Measurements from ENCODE around the gene DCDC1.

The DCDC1 gene

DNA sequence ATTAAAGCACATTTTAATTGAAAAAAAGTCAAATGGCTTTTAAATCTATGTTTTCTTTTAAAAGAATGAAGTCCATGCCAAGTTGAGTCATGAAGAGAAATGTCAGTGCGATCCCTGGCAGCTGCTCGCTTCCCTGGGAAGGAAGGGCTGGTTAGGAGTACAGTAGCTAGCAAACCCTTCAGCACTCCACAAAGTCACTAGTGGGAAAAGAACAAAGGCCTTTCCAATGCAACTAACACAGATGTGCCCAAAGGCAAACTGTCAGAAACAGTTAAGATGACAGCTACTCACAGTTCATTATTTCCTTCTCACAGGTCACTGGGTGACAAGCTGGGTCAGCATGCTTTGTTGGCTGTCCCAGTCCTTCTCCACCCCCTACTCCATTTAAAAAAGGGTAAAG lies 308.7 kb downstream of the DCDC1 start:
- TF ChIP-seq, protein P1, sequence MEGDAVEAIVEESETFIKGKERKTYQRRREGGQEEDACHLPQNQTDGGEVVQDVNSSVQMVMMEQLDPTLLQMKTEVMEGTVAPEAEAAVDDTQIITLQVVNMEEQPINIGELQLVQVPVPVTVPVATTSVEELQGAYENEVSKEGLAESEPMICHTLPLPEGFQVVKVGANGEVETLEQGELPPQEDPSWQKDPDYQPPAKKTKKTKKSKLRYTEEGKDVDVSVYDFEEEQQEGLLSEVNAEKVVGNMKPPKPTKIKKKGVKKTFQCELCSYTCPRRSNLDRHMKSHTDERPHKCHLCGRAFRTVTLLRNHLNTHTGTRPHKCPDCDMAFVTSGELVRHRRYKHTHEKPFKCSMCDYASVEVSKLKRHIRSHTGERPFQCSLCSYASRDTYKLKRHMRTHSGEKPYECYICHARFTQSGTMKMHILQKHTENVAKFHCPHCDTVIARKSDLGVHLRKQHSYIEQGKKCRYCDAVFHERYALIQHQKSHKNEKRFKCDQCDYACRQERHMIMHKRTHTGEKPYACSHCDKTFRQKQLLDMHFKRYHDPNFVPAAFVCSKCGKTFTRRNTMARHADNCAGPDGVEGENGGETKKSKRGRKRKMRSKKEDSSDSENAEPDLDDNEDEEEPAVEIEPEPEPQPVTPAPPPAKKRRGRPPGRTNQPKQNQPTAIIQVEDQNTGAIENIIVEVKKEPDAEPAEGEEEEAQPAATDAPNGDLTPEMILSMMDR (IDR thresholded peaks at IDR 0.05; ENCODE audit: low read depth, low read length): no peak
- peak; percentile 17 to 29 for DNase-seq (ENCODE audit: low read depth in 2 of 2)
- H3K4me3 ChIP-seq (replicated peaks in 1 of 2; ENCODE audit: low read depth in 2 of 2, low read length in 2 of 2): no peak overlapping the region

DNA sequence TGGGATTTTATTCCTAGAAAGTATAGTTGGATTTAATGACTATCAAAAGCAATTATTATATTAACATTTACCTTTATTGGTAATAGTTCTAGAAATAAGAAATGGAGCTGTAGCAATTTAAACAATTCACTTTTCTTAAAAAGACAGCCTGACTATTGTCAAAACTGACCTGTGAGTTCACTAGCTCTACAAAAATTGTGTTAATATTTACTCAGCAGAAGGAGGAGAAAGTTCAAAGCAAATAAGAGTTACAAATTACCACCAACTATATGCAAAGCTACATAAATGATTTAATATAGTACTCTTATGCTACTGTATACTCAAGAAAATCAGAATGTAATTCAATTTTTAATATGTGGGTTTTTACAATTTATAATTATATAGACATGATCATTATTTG lies 310.0 kb downstream of the DCDC1 start:
- no peak for DNase-seq (ENCODE audit: low read depth in 2 of 2)
- TF ChIP-seq, protein P1 (IDR thresholded peaks at IDR 0.05; ENCODE audit: low read depth, low read length): no peak
- no peak overlapping the region for H3K4me3 ChIP-seq (replicated peaks in 1 of 2; ENCODE audit: low read depth in 2 of 2, low read length in 2 of 2)

DNA sequence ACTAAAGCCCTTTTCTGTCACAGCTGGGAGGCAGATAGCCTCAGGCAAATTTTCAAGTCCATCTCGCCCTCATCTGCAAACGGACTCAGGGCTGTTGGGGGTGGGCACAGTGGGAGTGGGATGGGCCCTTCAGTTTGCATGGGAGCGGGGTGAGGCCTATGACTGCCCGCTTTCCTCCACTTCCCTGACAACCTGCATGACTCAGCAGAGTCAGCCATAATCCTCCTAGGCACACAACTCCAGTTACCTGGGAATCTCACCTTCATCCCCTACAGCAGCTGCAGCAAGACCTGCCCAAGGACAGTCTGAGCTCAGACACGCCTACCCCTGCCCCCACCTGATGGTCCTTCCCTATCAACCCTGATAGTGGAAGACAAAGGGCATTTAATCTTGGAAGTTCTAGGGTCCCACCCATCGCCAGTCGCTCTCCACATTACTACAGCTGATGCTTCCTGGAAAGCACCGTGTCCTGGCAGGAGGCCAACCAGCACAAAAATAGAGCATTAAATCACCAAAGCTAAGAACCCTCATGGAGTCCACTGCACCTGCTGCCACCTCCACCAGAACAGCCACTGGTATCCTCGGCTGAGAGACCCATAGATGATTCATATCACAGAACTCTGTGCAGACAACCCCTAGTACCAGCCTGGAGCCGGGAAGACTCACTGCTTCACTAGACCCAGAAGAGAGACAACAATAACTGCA lies 319.3 kb downstream of the DCDC1 start:
- TF ChIP-seq, protein P1 (IDR thresholded peaks at IDR 0.05; ENCODE audit: low read depth, low read length): no peak
- no peak overlapping the region for H3K4me3 ChIP-seq (replicated peaks in 1 of 2; ENCODE audit: low read depth in 2 of 2, low read length in 2 of 2)
- DNase-seq (ENCODE audit: low read depth in 2 of 2): no peak

DNA sequence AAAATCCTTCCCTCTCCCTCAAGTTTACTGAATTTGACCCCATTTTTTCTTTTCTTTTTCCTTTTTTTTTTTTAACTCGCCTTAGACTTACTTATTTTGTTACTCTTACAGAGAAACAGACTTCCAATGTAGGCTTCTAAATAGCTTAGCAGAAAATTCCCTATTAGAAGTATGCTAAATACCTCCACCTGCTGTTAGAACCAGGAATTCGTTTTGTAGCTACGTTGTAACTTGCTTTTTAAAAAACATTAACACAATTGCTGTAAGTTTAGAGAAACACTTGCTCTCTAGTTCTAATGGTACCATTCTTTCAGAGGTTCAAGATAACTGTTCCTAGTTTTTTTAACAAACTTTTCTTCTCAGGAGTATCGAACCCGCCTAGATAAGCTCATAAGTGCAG lies 324.2 kb downstream of the DCDC1 start:
- no peak overlapping the region for H3K4me3 ChIP-seq (replicated peaks in 1 of 2; ENCODE audit: low read depth in 2 of 2, low read length in 2 of 2)
- peak; percentile 2 to 37 for DNase-seq (ENCODE audit: low read depth in 2 of 2)
- TF ChIP-seq, protein P1 (IDR thresholded peaks at IDR 0.05; ENCODE audit: low read depth, low read length): peak; percentile 32

DNA sequence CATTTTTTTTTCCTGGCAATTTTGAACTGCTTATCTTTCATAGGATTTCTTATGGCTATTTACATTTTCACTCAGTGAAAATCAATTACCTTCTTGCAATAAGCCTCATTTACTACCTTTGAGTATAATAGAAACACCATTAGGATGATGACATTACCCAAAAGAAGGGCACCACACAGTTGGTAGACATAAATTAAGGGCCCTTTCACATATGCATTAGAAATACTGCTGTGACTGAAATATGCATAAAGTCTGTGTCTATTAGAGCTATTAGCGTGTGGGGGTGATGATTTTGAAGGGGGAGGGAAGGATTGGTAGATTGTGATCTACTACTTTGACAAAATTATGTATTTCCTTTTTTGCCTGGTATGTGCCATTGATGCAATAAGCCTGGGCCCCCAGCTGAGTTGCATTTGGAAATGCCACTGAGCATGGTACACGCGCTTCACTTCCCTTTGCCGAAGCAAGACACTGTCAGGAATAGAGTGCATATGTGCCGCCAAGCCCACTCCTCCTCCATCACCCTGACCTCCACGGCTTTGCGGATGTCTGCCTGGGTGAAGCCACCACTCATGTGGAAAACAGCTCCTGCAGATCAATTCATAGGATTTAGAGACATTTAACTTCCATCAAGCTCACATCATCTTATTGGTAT lies 339.3 kb downstream of the DCDC1 start:
- TF ChIP-seq, protein P1 (IDR thresholded peaks at IDR 0.05; ENCODE audit: low read depth, low read length): no peak
- H3K4me3 ChIP-seq (replicated peaks in 1 of 2; ENCODE audit: low read depth in 2 of 2, low read length in 2 of 2): no peak overlapping the region

DNA sequence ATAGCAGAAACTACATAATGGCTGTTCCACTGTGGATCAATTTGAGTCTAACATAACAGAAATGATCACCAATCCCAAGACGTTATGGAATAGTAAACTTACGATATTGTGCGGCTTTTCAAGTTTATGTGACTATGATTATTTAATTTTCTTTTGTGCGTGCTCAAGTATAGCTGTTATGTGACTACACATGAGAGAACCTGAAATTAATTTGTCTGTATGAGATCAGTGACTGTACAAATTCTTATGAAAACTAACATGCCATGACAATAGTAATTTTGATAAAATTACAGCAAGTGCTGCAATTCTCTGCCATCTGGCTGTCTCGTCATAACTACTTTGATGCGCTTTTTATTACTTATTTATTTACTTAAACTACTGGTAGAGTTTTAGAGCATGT lies 343.2 kb downstream of the DCDC1 start:
- no peak for DNase-seq (ENCODE audit: low read depth in 2 of 2)
- H3K4me3 ChIP-seq (replicated peaks in 1 of 2; ENCODE audit: low read depth in 2 of 2, low read length in 2 of 2): no peak overlapping the region
- TF ChIP-seq, protein P1 (IDR thresholded peaks at IDR 0.05; ENCODE audit: low read depth, low read length): no peak

More for the DNA sequence above, 339.3 kb downstream of the DCDC1 start:
- no peak for DNase-seq (ENCODE audit: low read depth in 2 of 2)

Data from cardiac fibroblast (primary cell).